Measurements from ENCODE around the gene OTUD5.

GRCh38 chrX:48934581-48935300, 22.7 kb downstream of the OTUD5 start:
- TF ChIP-seq ARNT (IDR thresholded peaks at IDR 0.05) (no peak), SP1 (IDR thresholded peaks at IDR 0.05) (no peak), BHLHE40 (IDR thresholded peaks at IDR 0.05; ENCODE audit: borderline replicate concordance) (no peak), TARDBP (IDR thresholded peaks at IDR 0.05) (no peak), HDGF (IDR thresholded peaks at IDR 0.05; ENCODE audit: borderline replicate concordance) (no peak), FOXK2 (IDR thresholded peaks at IDR 0.05) (no peak), ZNF384 (IDR thresholded peaks at IDR 0.05) (no peak), NFRKB (IDR thresholded peaks at IDR 0.05) (no peak), SUZ12 (IDR thresholded peaks at IDR 0.05) (no peak)

All from HEK293T (cell line).